ENCODE results near the gene TTL. TPM values are rescaled to one million over a fixed set of nuclear protein-coding genes. Genes with fewer than 3 reads are reported as not detected.
"Not testable (repeated sequence)": the region's sequence is repeated elsewhere in the genome, so short reads cannot be mapped to it uniquely, and the experiment has no call there.

TTL gene
- total and polyA plus RNA-seq, 2 of the 13 experiments (the other 11 are each of a cell fraction or from before 2014, with no cell fraction given), result 19.0 to 59.8 TPM

DNA sequence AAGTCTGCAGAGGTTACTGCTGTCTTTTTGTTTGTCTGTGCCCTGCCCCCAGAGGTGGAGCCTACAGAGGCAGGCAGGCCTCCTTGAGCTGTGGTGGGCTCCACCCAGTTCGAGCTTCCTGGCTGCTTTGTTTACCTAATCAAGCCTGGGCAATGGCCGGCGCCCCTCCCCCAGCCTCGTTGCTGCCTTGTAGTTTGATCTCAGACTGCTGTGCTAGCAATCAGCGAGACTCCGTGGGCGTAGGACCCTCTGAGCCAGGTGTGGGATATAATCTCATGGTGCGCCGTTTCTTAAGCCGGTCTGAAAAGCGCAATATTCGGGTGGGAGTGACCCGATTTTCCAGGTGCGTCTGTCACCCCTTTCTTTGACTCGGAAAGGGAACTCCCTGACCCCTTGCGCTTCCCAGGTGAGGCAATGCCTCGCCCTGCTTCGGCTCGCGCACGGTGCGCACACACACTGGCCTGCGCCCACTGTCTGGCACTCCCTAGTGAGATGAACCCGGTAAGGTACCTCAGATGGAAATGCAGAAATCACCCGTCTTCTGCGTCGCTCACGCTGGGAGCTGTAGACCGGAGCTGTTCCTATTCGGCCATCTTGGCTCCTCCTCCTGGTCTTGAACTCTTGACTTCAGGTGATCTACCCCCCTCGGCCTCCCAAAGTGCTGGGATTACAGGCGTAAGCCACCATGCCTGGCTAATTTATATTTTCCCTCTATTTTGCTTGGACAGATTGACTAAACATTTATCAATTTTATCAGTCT, 27.5 kb downstream of the TTL start (continued):
- TF ChIP-seq, protein P1, sequence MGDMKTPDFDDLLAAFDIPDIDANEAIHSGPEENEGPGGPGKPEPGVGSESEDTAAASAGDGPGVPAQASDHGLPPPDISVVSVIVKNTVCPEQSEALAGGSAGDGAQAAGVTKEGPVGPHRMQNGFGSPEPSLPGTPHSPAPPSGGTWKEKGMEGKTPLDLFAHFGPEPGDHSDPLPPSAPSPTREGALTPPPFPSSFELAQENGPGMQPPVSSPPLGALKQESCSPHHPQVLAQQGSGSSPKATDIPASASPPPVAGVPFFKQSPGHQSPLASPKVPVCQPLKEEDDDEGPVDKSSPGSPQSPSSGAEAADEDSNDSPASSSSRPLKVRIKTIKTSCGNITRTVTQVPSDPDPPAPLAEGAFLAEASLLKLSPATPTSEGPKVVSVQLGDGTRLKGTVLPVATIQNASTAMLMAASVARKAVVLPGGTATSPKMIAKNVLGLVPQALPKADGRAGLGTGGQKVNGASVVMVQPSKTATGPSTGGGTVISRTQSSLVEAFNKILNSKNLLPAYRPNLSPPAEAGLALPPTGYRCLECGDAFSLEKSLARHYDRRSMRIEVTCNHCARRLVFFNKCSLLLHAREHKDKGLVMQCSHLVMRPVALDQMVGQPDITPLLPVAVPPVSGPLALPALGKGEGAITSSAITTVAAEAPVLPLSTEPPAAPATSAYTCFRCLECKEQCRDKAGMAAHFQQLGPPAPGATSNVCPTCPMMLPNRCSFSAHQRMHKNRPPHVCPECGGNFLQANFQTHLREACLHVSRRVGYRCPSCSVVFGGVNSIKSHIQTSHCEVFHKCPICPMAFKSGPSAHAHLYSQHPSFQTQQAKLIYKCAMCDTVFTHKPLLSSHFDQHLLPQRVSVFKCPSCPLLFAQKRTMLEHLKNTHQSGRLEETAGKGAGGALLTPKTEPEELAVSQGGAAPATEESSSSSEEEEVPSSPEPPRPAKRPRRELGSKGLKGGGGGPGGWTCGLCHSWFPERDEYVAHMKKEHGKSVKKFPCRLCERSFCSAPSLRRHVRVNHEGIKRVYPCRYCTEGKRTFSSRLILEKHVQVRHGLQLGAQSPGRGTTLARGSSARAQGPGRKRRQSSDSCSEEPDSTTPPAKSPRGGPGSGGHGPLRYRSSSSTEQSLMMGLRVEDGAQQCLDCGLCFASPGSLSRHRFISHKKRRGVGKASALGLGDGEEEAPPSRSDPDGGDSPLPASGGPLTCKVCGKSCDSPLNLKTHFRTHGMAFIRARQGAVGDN (CRISPR knock-in tag; IDR thresholded peaks at IDR 0.05), result peak; percentile 60
- TF ChIP-seq SP5 (CRISPR knock-in tag; IDR thresholded peaks at IDR 0.05; ENCODE audit: borderline replicate concordance, low read depth) (peak; percentile 49; the same call in 1 of the 2 replicates), FOXP1 (CRISPR knock-in tag; IDR thresholded peaks at IDR 0.05) (peak; percentile 27; the same call in 1 of the 2 replicates), ETV5 (CRISPR knock-in tag; IDR thresholded peaks at IDR 0.05; ENCODE audit: borderline replicate concordance) (peak; percentile 19; the same call in 1 of the 2 replicates), FOXA3 (CRISPR knock-in tag; IDR thresholded peaks at IDR 0.05) (peak; percentile 71), FOXK1 (CRISPR knock-in tag; IDR thresholded peaks at IDR 0.05; ENCODE audit: borderline replicate concordance, low read depth) (0 out of 2 replicates have a peak, but pooled peaks have one; percentile 33), FOXK2 (IDR thresholded peaks at IDR 0.05) (0 out of 2 replicates have a peak, but pooled peaks have one; percentile 24), POGZ (CRISPR knock-in tag; IDR thresholded peaks at IDR 0.05) (0 out of 2 replicates have a peak, but pooled peaks have one; percentile 19)
- TF ChIP-seq FOXP1 (IDR thresholded peaks at IDR 0.05), result not testable (repeated sequence)
- TF ChIP-seq, protein P2, sequence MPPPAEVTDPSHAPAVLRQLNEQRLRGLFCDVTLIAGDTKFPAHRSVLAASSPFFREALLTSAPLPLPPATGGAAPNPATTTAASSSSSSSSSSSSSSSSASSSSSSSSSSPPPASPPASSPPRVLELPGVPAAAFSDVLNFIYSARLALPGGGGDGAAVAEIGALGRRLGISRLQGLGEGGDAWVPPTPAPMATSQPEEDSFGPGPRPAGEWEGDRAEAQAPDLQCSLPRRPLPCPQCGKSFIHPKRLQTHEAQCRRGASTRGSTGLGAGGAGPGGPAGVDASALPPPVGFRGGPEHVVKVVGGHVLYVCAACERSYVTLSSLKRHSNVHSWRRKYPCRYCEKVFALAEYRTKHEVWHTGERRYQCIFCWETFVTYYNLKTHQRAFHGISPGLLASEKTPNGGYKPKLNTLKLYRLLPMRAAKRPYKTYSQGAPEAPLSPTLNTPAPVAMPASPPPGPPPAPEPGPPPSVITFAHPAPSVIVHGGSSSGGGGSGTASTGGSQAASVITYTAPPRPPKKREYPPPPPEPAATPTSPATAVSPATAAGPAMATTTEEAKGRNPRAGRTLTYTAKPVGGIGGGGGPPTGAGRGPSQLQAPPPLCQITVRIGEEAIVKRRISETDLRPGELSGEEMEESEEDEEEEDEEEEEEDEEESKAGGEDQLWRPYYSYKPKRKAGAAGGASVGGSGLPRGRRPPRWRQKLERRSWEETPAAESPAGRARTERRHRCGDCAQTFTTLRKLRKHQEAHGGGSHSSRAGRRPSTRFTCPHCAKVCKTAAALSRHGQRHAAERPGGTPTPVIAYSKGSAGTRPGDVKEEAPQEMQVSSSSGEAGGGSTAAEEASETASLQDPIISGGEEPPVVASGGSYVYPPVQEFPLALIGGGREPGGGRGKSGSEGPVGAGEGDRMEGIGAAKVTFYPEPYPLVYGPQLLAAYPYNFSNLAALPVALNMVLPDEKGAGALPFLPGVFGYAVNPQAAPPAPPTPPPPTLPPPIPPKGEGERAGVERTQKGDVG (CRISPR knock-in tag; IDR thresholded peaks at IDR 0.05; ENCODE audit: borderline replicate concordance), result peak; percentile 31; the same call in 1 of the 2 replicates
- TF ChIP-seq, protein P3, sequence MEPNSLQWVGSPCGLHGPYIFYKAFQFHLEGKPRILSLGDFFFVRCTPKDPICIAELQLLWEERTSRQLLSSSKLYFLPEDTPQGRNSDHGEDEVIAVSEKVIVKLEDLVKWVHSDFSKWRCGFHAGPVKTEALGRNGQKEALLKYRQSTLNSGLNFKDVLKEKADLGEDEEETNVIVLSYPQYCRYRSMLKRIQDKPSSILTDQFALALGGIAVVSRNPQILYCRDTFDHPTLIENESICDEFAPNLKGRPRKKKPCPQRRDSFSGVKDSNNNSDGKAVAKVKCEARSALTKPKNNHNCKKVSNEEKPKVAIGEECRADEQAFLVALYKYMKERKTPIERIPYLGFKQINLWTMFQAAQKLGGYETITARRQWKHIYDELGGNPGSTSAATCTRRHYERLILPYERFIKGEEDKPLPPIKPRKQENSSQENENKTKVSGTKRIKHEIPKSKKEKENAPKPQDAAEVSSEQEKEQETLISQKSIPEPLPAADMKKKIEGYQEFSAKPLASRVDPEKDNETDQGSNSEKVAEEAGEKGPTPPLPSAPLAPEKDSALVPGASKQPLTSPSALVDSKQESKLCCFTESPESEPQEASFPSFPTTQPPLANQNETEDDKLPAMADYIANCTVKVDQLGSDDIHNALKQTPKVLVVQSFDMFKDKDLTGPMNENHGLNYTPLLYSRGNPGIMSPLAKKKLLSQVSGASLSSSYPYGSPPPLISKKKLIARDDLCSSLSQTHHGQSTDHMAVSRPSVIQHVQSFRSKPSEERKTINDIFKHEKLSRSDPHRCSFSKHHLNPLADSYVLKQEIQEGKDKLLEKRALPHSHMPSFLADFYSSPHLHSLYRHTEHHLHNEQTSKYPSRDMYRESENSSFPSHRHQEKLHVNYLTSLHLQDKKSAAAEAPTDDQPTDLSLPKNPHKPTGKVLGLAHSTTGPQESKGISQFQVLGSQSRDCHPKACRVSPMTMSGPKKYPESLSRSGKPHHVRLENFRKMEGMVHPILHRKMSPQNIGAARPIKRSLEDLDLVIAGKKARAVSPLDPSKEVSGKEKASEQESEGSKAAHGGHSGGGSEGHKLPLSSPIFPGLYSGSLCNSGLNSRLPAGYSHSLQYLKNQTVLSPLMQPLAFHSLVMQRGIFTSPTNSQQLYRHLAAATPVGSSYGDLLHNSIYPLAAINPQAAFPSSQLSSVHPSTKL (CRISPR knock-in tag; IDR thresholded peaks at IDR 0.05), result peak; percentile 42; the same call in 1 of the 2 replicates
- TF ChIP-seq, protein P4, sequence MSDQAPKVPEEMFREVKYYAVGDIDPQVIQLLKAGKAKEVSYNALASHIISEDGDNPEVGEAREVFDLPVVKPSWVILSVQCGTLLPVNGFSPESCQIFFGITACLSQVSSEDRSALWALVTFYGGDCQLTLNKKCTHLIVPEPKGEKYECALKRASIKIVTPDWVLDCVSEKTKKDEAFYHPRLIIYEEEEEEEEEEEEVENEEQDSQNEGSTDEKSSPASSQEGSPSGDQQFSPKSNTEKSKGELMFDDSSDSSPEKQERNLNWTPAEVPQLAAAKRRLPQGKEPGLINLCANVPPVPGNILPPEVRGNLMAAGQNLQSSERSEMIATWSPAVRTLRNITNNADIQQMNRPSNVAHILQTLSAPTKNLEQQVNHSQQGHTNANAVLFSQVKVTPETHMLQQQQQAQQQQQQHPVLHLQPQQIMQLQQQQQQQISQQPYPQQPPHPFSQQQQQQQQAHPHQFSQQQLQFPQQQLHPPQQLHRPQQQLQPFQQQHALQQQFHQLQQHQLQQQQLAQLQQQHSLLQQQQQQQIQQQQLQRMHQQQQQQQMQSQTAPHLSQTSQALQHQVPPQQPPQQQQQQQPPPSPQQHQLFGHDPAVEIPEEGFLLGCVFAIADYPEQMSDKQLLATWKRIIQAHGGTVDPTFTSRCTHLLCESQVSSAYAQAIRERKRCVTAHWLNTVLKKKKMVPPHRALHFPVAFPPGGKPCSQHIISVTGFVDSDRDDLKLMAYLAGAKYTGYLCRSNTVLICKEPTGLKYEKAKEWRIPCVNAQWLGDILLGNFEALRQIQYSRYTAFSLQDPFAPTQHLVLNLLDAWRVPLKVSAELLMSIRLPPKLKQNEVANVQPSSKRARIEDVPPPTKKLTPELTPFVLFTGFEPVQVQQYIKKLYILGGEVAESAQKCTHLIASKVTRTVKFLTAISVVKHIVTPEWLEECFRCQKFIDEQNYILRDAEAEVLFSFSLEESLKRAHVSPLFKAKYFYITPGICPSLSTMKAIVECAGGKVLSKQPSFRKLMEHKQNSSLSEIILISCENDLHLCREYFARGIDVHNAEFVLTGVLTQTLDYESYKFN (CRISPR knock-in tag; conservative IDR thresholded peaks at IDR 0.05), result peak; percentile 51; the same call in 1 of the 2 replicates
